Measurements from ENCODE around the gene YBX2. TPM values are rescaled to one million over a fixed set of nuclear protein-coding genes. Genes with fewer than 3 reads are reported as not detected.

Gene YBX2
- total RNA-seq, 2 donors from 2014 or later: not detected

DNA sequence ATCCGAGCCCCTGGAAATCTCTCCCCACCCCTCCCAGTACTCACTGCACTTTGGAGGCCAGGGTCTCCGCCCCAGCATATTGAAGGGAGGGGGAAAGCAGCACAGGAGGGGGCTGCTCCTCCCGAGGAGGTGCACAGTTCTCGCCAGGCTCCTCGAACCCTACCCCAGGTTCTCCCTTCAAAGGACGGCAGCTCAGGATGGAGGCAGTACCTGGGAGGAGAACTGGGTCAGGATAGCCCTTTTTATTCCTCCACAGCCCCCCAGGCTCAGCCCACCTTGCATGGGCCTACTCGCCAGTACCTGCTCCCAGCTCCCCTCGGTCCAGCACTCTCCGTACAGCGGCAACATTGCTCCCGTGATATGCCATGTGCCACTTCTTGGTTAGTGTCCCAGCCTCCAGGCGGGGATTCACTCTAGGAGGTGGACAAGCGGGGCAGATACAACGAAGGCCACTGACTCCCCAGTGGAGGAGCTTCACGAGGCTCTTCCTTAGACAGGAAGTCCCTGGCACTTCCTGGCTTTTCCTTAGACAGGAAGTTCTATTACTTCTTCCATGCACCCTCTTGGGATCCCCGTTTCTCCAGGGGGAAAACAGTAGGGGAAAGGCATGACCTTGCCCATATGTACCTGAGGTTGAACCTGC is 22.8 kb upstream of the YBX2 start:
- peaks cover 5% of the 10 kb centered on the region for H3K36me3 Mint-ChIP-seq (ENCODE audit: low read depth)
- no peak for DNase-seq
- H3K9me3 ChIP-seq (ENCODE audit: control insufficient read depth, low read length, poor library complexity, severe bottlenecking): no peaks in the 10 kb centered on the region
- peak overlapping the region; percentile 57 for H3K4me3 Mint-ChIP-seq
- no peak for ATAC-seq
- no peaks in the 10 kb centered on the region for H3K27me3 Mint-ChIP-seq
- no peak overlapping the region for H3K27ac Mint-ChIP-seq
- H3K4me1 Mint-ChIP-seq: peaks cover 29% of the 10 kb centered on the region

DNA sequence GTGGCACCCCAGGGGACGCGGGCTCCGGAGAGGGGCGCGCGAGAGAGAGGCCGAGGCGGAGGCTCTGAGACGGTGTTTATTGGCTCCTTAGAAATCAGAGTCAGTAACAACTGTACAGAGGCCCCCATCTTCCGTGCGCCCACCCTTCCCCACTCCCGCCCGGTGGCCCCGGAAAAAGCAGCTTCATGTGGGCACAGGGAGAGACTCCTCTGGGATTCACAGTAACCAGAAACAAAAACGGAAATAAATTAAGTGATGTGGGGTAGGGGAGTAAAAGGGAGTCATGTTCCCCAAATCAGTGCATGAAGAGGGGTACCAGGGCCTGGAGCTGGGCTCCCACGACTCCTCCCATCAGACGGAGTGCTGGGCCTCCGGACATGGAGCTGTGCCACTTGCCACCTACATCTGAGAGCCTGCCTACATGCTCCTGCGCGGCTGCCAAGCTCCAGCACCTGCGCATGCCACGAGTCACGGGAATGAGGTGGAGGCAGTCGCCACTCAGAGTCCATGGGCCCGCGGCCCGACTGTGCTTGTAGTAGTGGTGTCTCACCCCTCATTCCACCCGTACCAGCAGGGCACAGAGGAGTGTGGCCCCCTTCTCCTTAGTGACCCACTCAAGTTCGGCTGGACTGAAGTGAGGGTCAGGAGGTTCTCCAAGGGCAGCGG is 21.3 kb upstream of the YBX2 start:
- H3K9me3 ChIP-seq (ENCODE audit: control insufficient read depth, low read length, poor library complexity, severe bottlenecking): no peaks in the 10 kb centered on the region
- Mint-ChIP-seq H3K36me3 (ENCODE audit: low read depth) (peaks cover 8% of the 10 kb centered on the region), H3K4me3 (peak overlapping the region; percentile 97), H3K27me3 (no peaks in the 10 kb centered on the region), H3K4me1 (peaks cover 38% of the 10 kb centered on the region), H3K27ac (peak overlapping the region; percentile 97)
- ATAC-seq: no peak
- DNase-seq: no peak

DNA sequence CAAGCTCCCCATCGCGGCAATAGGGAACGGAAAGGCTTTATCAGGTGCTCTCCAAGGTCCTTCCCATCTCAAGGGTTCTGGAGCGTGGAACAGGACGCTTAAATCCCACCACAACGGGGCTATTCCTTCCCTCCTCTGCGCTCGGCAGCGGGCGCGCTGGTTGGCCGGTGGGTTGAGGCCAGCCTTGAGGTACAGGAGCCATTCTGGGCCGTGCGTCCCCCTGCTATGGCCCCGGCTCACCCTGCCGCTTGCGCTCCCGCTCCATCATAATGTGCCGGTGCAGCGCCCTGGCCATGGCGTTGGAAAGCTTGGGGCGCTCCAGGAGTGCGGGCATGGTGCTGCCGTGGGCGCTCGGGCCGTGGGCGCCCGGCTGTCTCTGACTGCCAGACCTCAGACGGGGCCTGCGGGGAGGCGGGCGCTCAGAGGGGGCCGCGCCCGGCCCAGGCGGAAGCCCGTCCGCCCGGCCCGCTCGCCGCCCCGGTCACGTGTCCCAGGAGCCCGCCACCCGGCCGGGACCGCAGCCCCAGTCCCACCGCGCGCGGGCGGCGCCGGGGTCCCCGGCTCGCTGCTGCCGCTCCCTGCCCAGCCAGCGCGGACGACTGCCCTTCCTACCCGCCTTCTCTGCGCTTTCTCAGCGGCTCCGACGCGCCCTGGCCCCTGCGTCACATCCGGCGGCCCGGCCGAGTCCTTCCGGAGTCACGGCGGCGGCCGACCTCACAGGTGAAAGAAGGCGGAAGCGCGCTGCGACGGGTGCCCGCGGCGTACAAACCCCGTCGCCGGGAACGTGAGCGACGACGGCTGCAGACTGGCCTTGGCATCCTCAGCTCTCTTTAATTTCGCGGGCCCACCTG is 20.5 kb upstream of the YBX2 start, which contains the start of gene GPS2:
Gene GPS2, minus strand, starts transcription at position 642 of the 851 bp plus-strand sequence. Its CDS starts 308 bp downstream, at position 334.
- peak; percentile 83 for ATAC-seq
- peak within 1 kb of the TSS; percentile 97 for H3K4me3 Mint-ChIP-seq
- peak; percentile 86 to 95 (median 89) for DNase-seq
- H3K9me3 ChIP-seq (ENCODE audit: control insufficient read depth, low read length, poor library complexity, severe bottlenecking): no peaks in the 10 kb centered on the region
- no peaks in the 10 kb centered on the region for H3K27me3 Mint-ChIP-seq
- H3K36me3 Mint-ChIP-seq (ENCODE audit: low read depth): peaks cover 16% of the 10 kb centered on the region
- peaks cover 45% of the 10 kb centered on the region for H3K4me1 Mint-ChIP-seq
- peak within 1 kb of the TSS; percentile 97 for H3K27ac Mint-ChIP-seq

DNA sequence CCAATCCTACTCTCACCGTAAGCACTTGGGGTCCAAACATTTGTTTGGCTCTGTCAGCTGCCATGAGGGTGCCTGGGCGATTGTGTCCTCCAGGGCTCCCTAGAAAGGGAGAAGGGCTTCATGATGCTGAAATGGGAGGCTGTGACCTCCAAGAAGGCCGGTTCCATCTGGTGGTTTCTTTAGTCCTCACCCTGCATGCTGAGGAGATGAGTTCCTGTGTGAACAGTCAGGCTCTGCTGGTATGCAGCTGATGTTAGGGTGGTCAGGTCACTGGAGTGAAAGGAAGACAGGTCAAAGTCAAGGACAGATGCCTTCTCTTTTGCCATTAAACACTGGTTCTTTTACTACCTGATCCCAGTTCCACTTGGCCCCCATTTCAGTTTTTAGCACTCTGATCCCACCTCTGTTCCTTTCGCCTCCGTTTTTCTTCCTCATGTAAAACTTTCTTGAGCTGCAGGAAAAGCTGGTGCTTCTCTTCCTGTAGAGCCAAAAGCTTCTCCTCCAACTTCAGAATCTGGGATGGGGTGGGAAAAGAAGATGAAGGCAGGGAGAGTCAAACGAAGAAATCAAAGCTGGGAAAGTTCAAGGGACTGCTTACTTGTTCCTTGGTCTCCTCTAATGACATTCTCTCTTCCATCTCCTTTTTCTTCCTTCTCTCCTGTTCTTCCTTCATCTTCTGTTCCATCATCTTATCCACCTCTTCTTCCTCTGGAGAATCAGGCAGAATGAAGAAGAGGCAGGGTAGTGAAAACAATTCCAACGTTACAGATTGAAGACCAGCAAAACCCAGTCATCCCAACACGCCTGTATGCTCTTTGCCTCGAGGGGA is 19.7 kb upstream of the YBX2 start:
- no peaks in the 10 kb centered on the region for H3K9me3 ChIP-seq (ENCODE audit: control insufficient read depth, low read length, poor library complexity, severe bottlenecking)
- ATAC-seq: no peak
- no peaks in the 10 kb centered on the region for H3K27me3 Mint-ChIP-seq
- DNase-seq: no peak
- peak overlapping the region; percentile 97 for H3K27ac Mint-ChIP-seq
- H3K36me3 Mint-ChIP-seq (ENCODE audit: low read depth): peaks cover 18% of the 10 kb centered on the region
- peaks cover 54% of the 10 kb centered on the region for H3K4me1 Mint-ChIP-seq
- peak overlapping the region; percentile 97 for H3K4me3 Mint-ChIP-seq

DNA sequence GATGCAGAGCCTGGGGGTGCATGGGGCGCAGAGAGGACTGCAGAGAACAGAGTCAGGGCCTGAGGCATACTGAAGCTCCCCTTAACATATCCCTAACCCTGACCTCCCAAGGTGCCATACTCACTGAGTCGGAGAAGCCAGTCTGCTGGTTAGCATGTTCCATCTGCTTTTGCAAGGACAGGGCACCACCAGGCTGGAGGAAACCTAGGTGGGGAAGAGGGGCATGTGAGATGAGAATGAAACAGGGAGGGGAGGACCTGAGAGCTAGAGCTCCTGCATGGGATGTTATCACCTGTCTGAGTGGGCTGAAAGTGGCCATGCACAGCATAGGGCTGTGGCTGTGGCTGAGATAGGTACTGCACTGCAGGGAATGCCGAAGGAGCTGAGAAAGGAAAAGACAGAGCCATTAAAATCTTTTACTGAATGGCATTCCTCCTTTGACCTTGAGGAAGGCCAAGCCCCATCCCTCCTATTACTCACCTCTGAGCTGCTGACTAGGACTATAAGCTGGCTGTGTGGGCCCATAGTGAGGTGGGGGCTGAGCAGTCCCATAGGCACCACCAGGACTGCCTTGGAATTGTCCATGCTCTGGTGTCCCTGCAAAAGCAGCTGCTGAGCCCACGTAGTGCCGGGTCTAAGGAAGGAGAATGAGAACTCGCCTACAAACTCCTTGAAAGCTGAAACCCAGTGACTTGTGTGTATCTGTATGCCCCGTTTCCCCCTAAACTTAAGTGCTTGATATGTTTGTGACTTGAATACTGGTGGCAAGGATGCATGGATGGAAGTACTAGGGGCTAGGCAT is 18.9 kb upstream of the YBX2 start:
- H3K27me3 Mint-ChIP-seq: no peaks in the 10 kb centered on the region
- H3K4me1 Mint-ChIP-seq: peaks cover 53% of the 10 kb centered on the region
- no peak for ATAC-seq
- no peak for DNase-seq
- H3K9me3 ChIP-seq (ENCODE audit: control insufficient read depth, low read length, poor library complexity, severe bottlenecking): no peaks in the 10 kb centered on the region
- H3K36me3 Mint-ChIP-seq (ENCODE audit: low read depth): peaks cover 21% of the 10 kb centered on the region
- H3K4me3 Mint-ChIP-seq: peak overlapping the region; percentile 80
- peak overlapping the region; percentile 97 for H3K27ac Mint-ChIP-seq

DNA sequence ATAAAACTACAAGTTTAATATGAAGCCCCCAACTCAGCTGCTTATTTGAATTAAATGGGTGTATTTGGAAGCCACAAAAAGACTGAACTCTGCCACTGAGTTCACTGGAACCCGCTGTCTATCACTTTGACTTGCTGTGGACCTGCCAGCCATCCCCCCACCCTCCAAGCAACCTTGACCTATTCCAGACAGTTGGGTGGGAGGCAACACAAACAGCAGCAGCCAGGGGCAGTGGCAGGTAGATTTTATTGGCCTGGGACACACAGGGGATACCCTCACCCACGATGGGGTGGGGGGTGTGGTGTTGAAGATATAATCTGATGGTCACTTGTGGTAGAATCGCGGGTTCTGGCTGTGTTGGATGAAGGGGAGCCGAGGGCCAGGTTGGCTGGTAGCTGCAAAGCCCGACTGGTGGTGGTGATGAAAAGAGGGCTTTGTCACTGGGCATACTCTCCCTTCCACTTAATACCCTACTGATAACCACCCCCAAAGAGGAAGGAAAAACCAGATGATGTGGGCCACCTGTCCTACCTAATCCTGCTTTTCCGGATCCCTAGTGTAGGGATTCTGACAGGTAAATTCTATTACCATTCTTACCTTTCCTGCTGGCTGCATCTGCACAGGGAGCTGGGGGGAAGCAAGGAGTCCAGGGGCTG is 18.1 kb upstream of the YBX2 start:
- peaks cover 54% of the 10 kb centered on the region for H3K4me1 Mint-ChIP-seq
- H3K9me3 ChIP-seq (ENCODE audit: control insufficient read depth, low read length, poor library complexity, severe bottlenecking): no peaks in the 10 kb centered on the region
- no peak for ATAC-seq
- H3K36me3 Mint-ChIP-seq (ENCODE audit: low read depth): peaks cover 19% of the 10 kb centered on the region
- no peak for DNase-seq
- peak overlapping the region; percentile 97 for H3K27ac Mint-ChIP-seq
- H3K27me3 Mint-ChIP-seq: no peaks in the 10 kb centered on the region
- H3K4me3 Mint-ChIP-seq: peak overlapping the region; percentile 80

DNA sequence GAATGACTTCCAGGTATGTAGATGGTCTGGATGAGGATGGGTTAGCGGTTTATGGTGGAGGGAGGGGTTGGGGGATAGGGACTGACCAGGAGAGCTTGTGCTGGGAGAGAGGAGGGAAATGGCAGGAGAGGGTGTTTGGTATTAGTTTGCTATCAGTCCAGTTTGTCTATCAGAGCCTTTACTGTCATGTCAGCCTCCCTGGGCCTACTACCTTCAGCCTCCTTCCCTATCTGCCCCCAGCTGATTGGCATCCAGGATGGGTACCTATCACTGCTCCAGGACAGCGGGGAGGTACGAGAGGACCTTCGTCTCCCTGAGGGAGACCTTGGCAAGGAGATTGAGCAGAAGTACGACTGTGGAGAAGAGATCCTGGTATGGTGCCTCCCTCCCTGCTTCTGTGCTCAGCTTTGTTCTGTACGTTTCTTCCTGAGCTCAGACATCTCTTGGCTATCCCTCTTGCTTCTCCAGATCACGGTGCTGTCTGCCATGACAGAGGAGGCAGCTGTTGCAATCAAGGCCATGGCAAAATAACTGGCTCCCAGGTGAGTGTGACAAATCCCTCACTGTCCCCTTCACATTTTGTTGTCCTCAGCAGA is 16.8 kb upstream of the YBX2 start:
- H3K4me1 Mint-ChIP-seq: peaks cover 55% of the 10 kb centered on the region
- H3K36me3 Mint-ChIP-seq (ENCODE audit: low read depth): peaks cover 19% of the 10 kb centered on the region
- no peaks in the 10 kb centered on the region for H3K27me3 Mint-ChIP-seq
- no peaks in the 10 kb centered on the region for H3K9me3 ChIP-seq (ENCODE audit: control insufficient read depth, low read length, poor library complexity, severe bottlenecking)
- DNase-seq: no peak
- ATAC-seq: no peak
- peak overlapping the region; percentile 97 for H3K27ac Mint-ChIP-seq
- H3K4me3 Mint-ChIP-seq: peak overlapping the region; percentile 96

DNA sequence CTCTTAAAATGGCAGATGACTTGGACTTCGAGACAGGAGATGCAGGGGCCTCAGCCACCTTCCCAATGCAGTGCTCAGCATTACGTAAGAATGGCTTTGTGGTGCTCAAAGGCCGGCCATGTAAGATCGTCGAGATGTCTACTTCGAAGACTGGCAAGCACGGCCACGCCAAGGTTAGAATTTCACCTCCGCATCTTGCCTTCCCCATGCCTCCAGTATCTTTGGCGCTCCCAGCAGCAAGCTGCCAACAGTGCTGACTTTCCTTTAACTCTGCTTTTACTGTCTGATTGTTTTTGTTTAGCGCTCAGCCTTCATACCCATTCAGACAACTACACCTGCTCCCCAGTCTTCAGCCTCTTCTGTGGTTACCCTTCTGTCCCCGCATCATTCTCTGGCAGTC is 15.2 kb upstream of the YBX2 start:
- Mint-ChIP-seq H3K27me3 (no peaks in the 10 kb centered on the region), H3K4me3 (peak overlapping the region; percentile 96), H3K27ac (peak overlapping the region; percentile 97), H3K36me3 (ENCODE audit: low read depth) (peaks cover 19% of the 10 kb centered on the region), H3K4me1 (peaks cover 50% of the 10 kb centered on the region)
- ATAC-seq (no peak), DNase-seq (no peak)
- no peaks in the 10 kb centered on the region for H3K9me3 ChIP-seq (ENCODE audit: control insufficient read depth, low read length, poor library complexity, severe bottlenecking)

DNA sequence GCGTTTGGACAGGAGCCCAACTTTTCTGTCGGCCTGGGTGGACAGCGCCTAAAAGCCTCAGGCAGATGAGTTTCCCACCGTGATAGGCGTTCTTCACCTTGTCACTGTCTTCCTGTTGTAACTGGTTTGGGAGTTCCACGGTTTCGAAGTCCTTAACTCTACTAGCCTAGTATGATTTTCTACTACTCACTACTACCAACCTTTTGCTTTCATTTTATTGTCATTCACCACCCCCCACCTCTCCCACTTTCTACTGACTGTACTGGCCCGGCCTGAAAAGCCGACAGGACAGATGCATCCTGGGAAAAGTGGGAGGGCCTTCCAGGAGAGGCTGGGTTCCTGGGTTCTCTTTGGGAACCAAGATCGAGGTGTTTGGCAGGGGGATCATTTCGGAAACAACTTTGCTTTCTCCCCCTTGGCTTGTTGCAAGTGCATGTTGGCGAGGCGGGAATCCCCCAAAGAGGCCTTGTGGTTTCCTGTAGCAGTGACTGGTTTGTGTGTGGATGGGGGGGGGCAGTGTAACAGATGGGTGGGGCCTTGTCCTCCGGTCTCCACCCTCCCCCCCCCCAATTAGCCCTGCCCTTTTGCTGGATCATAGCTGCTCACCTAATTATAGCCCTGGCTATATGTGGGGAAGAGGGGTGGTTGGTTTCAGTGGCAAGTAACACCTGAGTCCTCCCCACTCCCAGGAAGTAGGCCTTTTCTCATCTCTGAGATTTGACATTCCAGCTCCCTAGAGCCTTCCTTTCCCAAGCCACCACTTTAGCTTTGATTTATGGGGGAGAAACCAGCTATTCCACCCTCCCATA is 14.4 kb upstream of the YBX2 start:
- peak; percentile 72 to 82 (median 76) for DNase-seq
- H3K36me3 Mint-ChIP-seq (ENCODE audit: low read depth): peaks cover 19% of the 10 kb centered on the region
- H3K27ac Mint-ChIP-seq: peak overlapping the region; percentile 97
- ATAC-seq: peak; percentile 51
- H3K4me3 Mint-ChIP-seq: peak overlapping the region; percentile 96
- no peaks in the 10 kb centered on the region for H3K9me3 ChIP-seq (ENCODE audit: control insufficient read depth, low read length, poor library complexity, severe bottlenecking)
- H3K27me3 Mint-ChIP-seq: no peaks in the 10 kb centered on the region
- peaks cover 43% of the 10 kb centered on the region for H3K4me1 Mint-ChIP-seq

DNA sequence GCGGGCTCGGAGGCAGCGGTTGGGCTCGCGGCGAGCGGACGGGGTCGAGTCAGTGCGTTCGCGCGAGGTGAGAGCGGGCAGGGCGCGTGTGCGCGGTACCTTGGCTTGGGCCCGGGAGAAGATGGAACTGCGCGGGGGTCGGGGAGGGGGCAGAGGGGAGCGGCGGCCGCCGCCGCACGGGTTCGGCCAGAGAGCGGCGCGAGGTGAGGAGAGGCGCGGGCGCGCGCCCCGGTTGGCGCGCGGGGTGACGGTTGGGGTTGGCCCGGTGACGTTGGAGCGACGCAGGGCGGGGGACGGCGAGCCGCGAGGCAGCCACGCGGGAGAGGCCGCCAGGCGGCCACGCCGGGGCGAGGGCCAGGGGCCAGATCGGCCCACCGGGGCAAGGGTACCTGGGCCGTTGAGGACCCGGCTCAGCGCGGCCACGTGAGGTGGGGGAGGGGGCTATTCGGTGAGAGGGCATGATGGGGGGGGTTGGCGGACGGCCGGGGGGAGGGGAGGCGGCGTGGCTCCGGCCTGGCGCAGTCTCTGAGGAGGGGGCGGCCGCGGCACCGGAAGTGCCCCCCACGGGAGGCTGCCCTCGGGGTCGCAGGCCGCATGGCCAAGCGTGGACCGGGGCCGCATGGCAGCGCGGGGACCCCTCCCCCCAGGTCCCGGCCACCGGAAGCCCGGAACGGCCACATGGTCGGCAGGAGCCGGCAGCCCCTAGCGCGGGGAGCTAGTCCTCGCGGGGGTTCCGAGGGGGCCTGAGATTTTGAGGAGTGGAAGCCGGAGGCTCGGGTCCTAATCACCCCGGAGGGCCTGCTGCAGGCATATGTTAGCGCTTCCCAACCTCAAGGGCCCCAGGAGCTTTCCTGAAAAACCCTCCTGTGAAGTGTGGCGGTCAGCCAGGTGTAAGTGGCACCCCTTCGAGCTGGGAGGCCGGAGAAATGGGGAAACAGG is 13.5 kb upstream of the YBX2 start:
- Mint-ChIP-seq H3K4me1 (peaks cover 35% of the 10 kb centered on the region), H3K27ac (peak overlapping the region; percentile 97), H3K36me3 (ENCODE audit: low read depth) (peaks cover 19% of the 10 kb centered on the region), H3K4me3 (peak overlapping the region; percentile 96), H3K27me3 (no peaks in the 10 kb centered on the region)
- peak; percentile 52 to 60 (median 56) for DNase-seq
- H3K9me3 ChIP-seq (ENCODE audit: control insufficient read depth, low read length, poor library complexity, severe bottlenecking): no peaks in the 10 kb centered on the region
- peak; percentile 9 for ATAC-seq
